Subcutaneous abdominal adipose tissue (tissue), 5 donors: Measurements from ENCODE around the gene ALAS1.
A peak's percentile ranks its signal among the peaks of the same experiment; 100 is the strongest.

Experiments
- H3K27ac ChIP-seq: one replicate; pipeline ENCODE4 v1.7.0; 2013; ENCODE audit warnings: low read depth, mild to moderate bottlenecking, inconsistent platforms, low read length, moderate library complexity
- H3K27me3 ChIP-seq, 5 donors: one replicate each; pipeline ENCODE4 v1.7.0; 2013; ENCODE audit warnings: low read length in 5 of 5, inconsistent platforms in 1 of 5; ENCODE audit not compliant: control insufficient read depth in 5 of 5, insufficient read depth in 4 of 5
- H3K36me3 ChIP-seq, 5 donors: one replicate each; pipeline ENCODE4 v1.7.0; 2013; ENCODE audit warnings: low read length in 5 of 5; ENCODE audit not compliant: control insufficient read depth in 5 of 5, insufficient read depth in 5 of 5
- H3K4me1 ChIP-seq, 5 donors: one replicate each; pipeline ENCODE4 v1.7.0; 2013; ENCODE audit warnings: low read length in 5 of 5, mild to moderate bottlenecking in 3 of 5, moderate library complexity in 1 of 5; ENCODE audit not compliant: control insufficient read depth in 5 of 5, insufficient read depth in 5 of 5
- H3K4me3 ChIP-seq, 5 donors: one replicate each; pipeline ENCODE4 v1.7.0; 2013; ENCODE audit warnings: low read length in 5 of 5, low read depth in 1 of 5
- H3K9ac ChIP-seq, 5 donors: one replicate each; pipeline ENCODE4 v1.7.0; 2013; ENCODE audit warnings: low read length in 5 of 5, mild to moderate bottlenecking in 4 of 5, moderate library complexity in 3 of 5
- H3K9me3 ChIP-seq, 5 donors: one replicate each; pipeline ENCODE4 v1.7.0; 2013; ENCODE audit warnings: low read length in 5 of 5; ENCODE audit not compliant: control insufficient read depth in 5 of 5
- donor health status: healthy.
- donor health status: healthy.
- donor health status: healthy.
- donor health status: healthy.
- donor health status: healthy.

ALAS1 gene

DNA sequence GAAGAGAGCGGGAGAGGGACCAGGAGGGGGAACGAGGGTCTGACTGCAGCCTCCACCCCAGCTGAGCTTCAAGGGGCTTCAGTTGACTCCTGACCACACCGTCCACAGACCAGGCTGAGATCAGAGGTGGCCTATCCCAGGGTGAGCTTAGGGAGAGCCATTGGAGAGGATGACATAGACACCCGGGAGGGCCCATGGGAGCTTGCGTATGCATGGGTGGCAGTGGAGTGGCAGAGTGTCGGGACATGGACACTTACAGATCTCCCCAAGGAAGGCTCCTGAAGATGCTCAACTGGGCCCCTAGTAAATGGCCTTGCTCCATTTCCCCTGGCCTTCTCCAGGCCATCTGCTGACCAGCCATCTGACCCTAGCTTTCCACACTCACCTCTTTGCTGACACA, 12.6 kb upstream of the ALAS1 start:
- Histone ChIP-seq H3K27me3 (no peaks in the 10 kb centered on the region), H3K9me3 (no peaks in the 10 kb centered on the region), H3K9ac (no peak overlapping the region), H3K36me3 (no peaks in the 10 kb centered on the region), H3K4me1 (peaks cover 4 to 33% (median 26%) of the 10 kb centered on the region in 5 donors), H3K27ac (no peak overlapping the region), H3K4me3 (no peak overlapping the region)

DNA sequence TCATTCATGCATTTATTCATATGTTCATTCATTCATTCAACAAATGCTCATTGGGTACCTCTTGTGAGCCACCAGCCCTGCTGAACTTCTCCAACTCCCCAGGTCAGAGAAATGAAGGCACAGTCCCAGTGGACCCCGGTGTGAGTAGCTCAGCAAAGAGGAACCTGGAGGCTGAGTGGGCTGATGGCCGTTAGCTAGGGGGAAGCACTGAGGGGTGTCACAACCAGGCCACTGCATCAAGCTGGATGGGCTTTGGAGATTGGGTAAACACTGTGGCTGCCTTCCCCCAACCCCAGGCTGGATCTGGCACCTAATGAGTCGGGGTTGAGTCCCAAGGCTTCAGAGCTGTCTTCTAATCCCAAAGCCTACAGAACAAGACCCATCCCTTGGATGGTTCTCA, 12.1 kb upstream of the ALAS1 start:
- no peaks in the 10 kb centered on the region for H3K27me3 ChIP-seq
- peaks cover 9 to 38% (median 31%) of the 10 kb centered on the region in 5 donors for H3K4me1 ChIP-seq

GRCh38 chr3:52186729-52187128, 11.2 kb upstream of the ALAS1 start:
- H3K9me3 ChIP-seq: no peaks in the 10 kb centered on the region
- no peak overlapping the region for H3K4me3 ChIP-seq
- H3K4me1 ChIP-seq: peaks cover 9 to 41% (median 30%) of the 10 kb centered on the region in 5 donors
- H3K9ac ChIP-seq: no peak overlapping the region
- H3K27ac ChIP-seq: no peak overlapping the region
- H3K36me3 ChIP-seq: no peaks in the 10 kb centered on the region
- no peaks in the 10 kb centered on the region for H3K27me3 ChIP-seq

More for the DNA sequence above, 12.1 kb upstream of the ALAS1 start:
- H3K9ac ChIP-seq: no peak overlapping the region
- no peaks in the 10 kb centered on the region for H3K36me3 ChIP-seq
- no peak overlapping the region for H3K27ac ChIP-seq
- H3K4me3 ChIP-seq: no peak overlapping the region
- H3K9me3 ChIP-seq: no peaks in the 10 kb centered on the region

- Histone ChIP-seq H3K9me3 (no peaks in the 10 kb centered on the region), H3K27ac (no peak overlapping the region), H3K4me1 (peaks cover 11 to 41% (median 25%) of the 10 kb centered on the region in 5 donors), H3K4me3 (no peak overlapping the region), H3K27me3 (no peaks in the 10 kb centered on the region), H3K9ac (no peak overlapping the region), H3K36me3 (no peaks in the 10 kb centered on the region)
Observed at GRCh38 chr3:52188556-52188955, 9.4 kb upstream of the ALAS1 start.

DNA sequence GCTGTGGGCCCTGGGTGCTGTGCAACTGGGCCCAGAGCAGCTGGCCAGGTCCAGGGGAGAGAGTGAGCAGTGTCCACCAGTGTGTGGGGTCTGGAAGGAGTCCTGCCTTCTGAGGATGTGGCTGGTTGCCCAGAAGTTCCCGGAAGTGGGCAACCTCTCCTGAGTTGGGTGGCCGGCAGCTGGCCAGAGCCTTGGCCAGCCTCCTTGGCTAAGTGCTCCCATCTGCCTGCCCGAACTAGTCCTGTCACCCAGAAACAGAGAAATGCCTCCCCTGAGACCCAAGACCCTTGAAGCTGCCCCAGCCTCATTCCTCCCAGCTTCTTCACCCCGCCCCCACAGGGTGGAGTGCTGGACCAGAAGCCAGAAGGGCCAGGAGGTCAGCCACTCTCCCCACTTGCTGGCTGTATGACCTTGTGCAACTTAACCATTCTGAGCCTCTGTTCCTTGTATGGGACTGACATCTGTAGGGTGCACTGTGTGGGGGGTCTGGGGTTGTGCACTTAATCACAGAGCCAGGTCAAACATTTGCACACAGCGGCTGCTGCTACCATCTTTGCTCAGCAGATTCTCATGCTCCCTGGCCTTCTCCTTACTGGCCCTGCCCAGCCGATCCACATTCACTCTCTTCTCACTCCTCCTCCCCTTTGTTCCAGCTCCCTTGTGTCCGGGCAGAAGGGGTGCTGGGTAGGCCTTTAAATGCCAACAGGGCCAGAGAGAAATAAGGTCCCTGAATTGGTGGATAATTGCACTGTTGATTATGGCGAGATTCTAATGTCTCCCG, 7.5 kb upstream of the ALAS1 start:
- Histone ChIP-seq H3K9me3 (no peaks in the 10 kb centered on the region), H3K9ac (peak overlapping the region in 1 of 5 donors; percentile 21), H3K27ac (peak overlapping the region; percentile 65), H3K36me3 (no peaks in the 10 kb centered on the region), H3K4me1 (peaks cover 9 to 39% (median 21%) of the 10 kb centered on the region in 5 donors), H3K27me3 (no peaks in the 10 kb centered on the region), H3K4me3 (no peak overlapping the region)

- no peaks in the 10 kb centered on the region for H3K36me3 ChIP-seq
- H3K9ac ChIP-seq: no peak overlapping the region
- H3K9me3 ChIP-seq: no peaks in the 10 kb centered on the region
- no peak overlapping the region for H3K4me3 ChIP-seq
- H3K27ac ChIP-seq: no peak overlapping the region
- peaks cover 11 to 50% (median 30%) of the 10 kb centered on the region in 5 donors for H3K4me1 ChIP-seq
- H3K27me3 ChIP-seq: no peaks in the 10 kb centered on the region
Observed at GRCh38 chr3:52191663-52192062, 6.3 kb upstream of the ALAS1 start.

DNA sequence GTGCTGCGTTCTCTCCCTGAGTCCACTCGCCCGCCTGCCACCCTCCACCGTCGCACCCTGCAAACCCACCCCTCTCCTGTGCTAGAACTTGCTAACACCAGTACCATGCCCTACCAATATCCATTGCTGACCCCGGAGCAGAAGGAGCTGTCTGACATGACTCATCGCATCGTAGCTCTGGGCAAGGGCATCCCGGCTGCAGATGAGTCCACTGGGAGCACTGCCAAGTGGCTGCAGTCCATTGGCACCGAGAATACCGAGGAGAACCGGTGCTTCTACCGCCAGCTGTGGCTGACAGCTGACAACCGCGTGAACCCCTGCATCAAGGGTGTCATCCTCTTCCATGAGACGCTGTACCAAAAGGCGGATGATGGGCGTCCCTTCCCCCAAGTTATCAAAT, 4.9 kb upstream of the ALAS1 start:
- H3K9me3 ChIP-seq: no peaks in the 10 kb centered on the region
- no peaks in the 10 kb centered on the region for H3K36me3 ChIP-seq
- H3K4me1 ChIP-seq: peaks cover 17 to 63% (median 42%) of the 10 kb centered on the region in 5 donors
- H3K4me3 ChIP-seq: no peak overlapping the region
- H3K27me3 ChIP-seq: no peaks in the 10 kb centered on the region
- H3K27ac ChIP-seq: no peak overlapping the region
- no peak overlapping the region for H3K9ac ChIP-seq

- peaks cover 0 to 4% (median 3%) of the 10 kb centered on the region in 5 donors for H3K36me3 ChIP-seq
- H3K4me1 ChIP-seq: peaks cover 20 to 67% (median 56%) of the 10 kb centered on the region in 5 donors
- H3K9me3 ChIP-seq: no peaks in the 10 kb centered on the region
- peak overlapping the region; percentile 84 for H3K27ac ChIP-seq
- no peak overlapping the region for H3K4me3 ChIP-seq
- no peak overlapping the region for H3K9ac ChIP-seq
- no peaks in the 10 kb centered on the region for H3K27me3 ChIP-seq
Observed at GRCh38 chr3:52194485-52195290, 3.3 kb upstream of the ALAS1 start.

DNA sequence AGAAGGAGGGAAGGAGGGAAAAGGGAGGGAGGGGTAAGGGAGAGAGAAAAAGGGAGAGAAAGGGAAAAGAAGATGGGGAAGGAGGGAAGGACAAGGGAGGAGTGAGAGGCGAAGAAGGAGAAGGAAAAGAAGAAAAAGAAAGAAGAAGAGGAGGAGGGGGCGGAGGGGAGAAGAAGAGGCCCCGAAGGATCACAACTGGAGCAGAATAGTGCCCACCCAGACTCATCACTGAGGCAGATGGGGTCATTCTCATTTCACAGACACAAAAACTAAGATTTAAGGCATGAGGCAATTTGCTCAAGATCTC, 2.7 kb upstream of the ALAS1 start:
- H3K27me3 ChIP-seq: no peaks in the 10 kb centered on the region
- H3K9ac ChIP-seq: no peak overlapping the region
- H3K9me3 ChIP-seq: no peaks in the 10 kb centered on the region
- H3K27ac ChIP-seq: peak overlapping the region; percentile 84
- no peak overlapping the region for H3K4me3 ChIP-seq
- peaks cover 0 to 4% (median 3%) of the 10 kb centered on the region in 5 donors for H3K36me3 ChIP-seq
- H3K4me1 ChIP-seq: peaks cover 20 to 63% (median 53%) of the 10 kb centered on the region in 5 donors

DNA sequence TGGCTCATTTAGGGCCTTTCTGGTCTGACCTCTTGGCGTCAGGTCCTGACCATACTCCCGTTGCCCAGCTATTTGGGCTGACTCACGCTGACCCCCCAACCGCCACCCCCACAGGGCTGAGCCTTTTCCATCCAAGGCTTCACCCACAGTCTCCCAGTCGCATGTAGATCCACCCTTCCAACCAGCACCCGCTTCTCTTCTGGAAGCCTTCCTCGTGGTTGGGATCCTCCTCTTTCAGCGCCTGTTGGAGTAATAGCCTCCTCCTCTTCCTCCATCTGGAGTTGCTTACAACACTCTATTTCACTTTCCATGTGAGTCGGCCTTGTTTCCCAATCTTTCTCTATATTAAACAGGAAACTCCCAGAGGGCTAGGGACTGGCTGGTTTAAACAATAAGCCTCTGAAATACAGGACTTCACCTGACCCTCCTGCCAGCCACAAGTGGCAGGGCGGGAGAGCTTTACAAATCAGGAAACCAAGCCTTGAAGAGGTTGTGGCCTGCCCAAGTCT, 2.1 kb upstream of the ALAS1 start:
- no peaks in the 10 kb centered on the region for H3K9me3 ChIP-seq
- H3K27ac ChIP-seq: peak overlapping the region; percentile 84
- H3K36me3 ChIP-seq: peaks cover 0 to 4% (median 3%) of the 10 kb centered on the region in 5 donors
- no peaks in the 10 kb centered on the region for H3K27me3 ChIP-seq
- H3K9ac ChIP-seq: peak overlapping the region in 2 of 5 donors; percentile 44 to 66
- no peak overlapping the region for H3K4me3 ChIP-seq
- H3K4me1 ChIP-seq: peaks cover 14 to 61% (median 52%) of the 10 kb centered on the region in 5 donors
